NCI-H524 (cell line): ENCODE data around the gene HK1.
A peak's percentile ranks its signal among the peaks of the same experiment; 100 is the strongest.
"Not testable (repeated sequence)": the region's sequence is repeated elsewhere in the genome, so short reads cannot be mapped to it uniquely, and the experiment has no call there.

Experiments used
- DNase-seq, 2 experiments: peaks; one replicate each; lab custom pipeline; 2025; lab: John Stamatoyannopoulos, UW

The HK1 gene

GRCh38 chr10:69311309-69311708 lies 33.0 kb downstream of the HK1 start:
- DNase-seq: no peak

GRCh38 chr10:69312528-69312927 lies 34.2 kb downstream of the HK1 start:
- no peak for DNase-seq

GRCh38 chr10:69315100-69315542 lies 36.8 kb downstream of the HK1 start:
- DNase-seq: no peak

- no peak for DNase-seq
Measured at GRCh38 chr10:69315610-69316312, 37.5 kb downstream of the HK1 start.

GRCh38 chr10:69316313-69317059 lies 38.2 kb downstream of the HK1 start:
- no peak for DNase-seq

GRCh38 chr10:69317175-69317604 lies 38.9 kb downstream of the HK1 start:
- DNase-seq: no peak

GRCh38 chr10:69317626-69318105 lies 39.4 kb downstream of the HK1 start:
- DNase-seq: no peak

- peak; percentile 14 to 75 for DNase-seq
Measured at GRCh38 chr10:69318106-69318866, 40.0 kb downstream of the HK1 start.

GRCh38 chr10:69318867-69319727 lies 40.8 kb downstream of the HK1 start:
- peak in 1 of 2 experiments; percentile 10 for DNase-seq

- no peak for DNase-seq
Measured at GRCh38 chr10:69319841-69320316, 41.6 kb downstream of the HK1 start.

GRCh38 chr10:69320521-69320920 lies 42.2 kb downstream of the HK1 start:
- DNase-seq: no peak

GRCh38 chr10:69321039-69321715 lies 42.9 kb downstream of the HK1 start:
- DNase-seq: no peak

GRCh38 chr10:69321865-69322264 lies 43.6 kb downstream of the HK1 start:
- peak in 1 of 2 experiments; percentile 42 for DNase-seq

GRCh38 chr10:69322346-69322745 lies 44.0 kb downstream of the HK1 start:
- DNase-seq: not testable (repeated sequence)

GRCh38 chr10:69323622-69324021 lies 45.3 kb downstream of the HK1 start:
- DNase-seq: no peak

GRCh38 chr10:69324583-69324982 lies 46.3 kb downstream of the HK1 start:
- peak; percentile 13 to 81 for DNase-seq

GRCh38 chr10:69325637-69326523 lies 47.6 kb downstream of the HK1 start:
- not testable (repeated sequence) for DNase-seq

GRCh38 chr10:69326692-69327091 lies 48.4 kb downstream of the HK1 start:
- DNase-seq: no peak
